GM12873 (cell line): ENCODE data around the gene PYGO2.

Experiments used
- CTCF ChIP-seq: IDR thresholded peaks from 2 replicates; pipeline ENCODE4 v1.5.1; 2012; ENCODE audit warnings: low read depth, mild to moderate bottlenecking, moderate library complexity, low read length, control low read depth; ENCODE audit not compliant: insufficient read depth; ENCODE audit errors: missing control alignments

Gene PYGO2

GRCh38 chr1:154992721-154993571 lies 31.4 kb upstream of the PYGO2 start:
- TF ChIP-seq CTCF = peak; percentile 11

- TF ChIP-seq CTCF = no peak
Observed at GRCh38 chr1:154990276-154990675, 28.7 kb upstream of the PYGO2 start.

GRCh38 chr1:154989195-154989860 lies 27.7 kb upstream of the PYGO2 start:
- TF ChIP-seq CTCF = no peak

- peak; percentile 28 for TF ChIP-seq CTCF
Observed at GRCh38 chr1:154988058-154988954, 26.7 kb upstream of the PYGO2 start.

GRCh38 chr1:154987326-154987725 lies 25.7 kb upstream of the PYGO2 start:
- TF ChIP-seq CTCF = no peak

GRCh38 chr1:154983776-154984466 lies 22.3 kb upstream of the PYGO2 start:
- no peak for TF ChIP-seq CTCF
